GM12801 (cell line): Measurements from ENCODE around the gene DPYD.

Experiments
- CTCF ChIP-seq: IDR thresholded peaks from one replicate; pipeline ENCODE4 v1.5.1; 2011; ENCODE audit warnings: control low read depth; ENCODE audit not compliant: insufficient read length; ENCODE audit errors: extremely low read depth

Gene DPYD

GRCh38 chr1:97816927-97817326 is 103.9 kb downstream of the DPYD start:
- no peak for TF ChIP-seq CTCF

- TF ChIP-seq CTCF: no peak
Observed at GRCh38 chr1:97814804-97815203, 106.0 kb downstream of the DPYD start.

- no peak for TF ChIP-seq CTCF
Observed at GRCh38 chr1:97814121-97814520, 106.7 kb downstream of the DPYD start.

GRCh38 chr1:97812076-97812475 is 108.8 kb downstream of the DPYD start:
- no peak for TF ChIP-seq CTCF

GRCh38 chr1:97806996-97807520 is 113.8 kb downstream of the DPYD start:
- no peak for TF ChIP-seq CTCF

GRCh38 chr1:97806326-97806725 is 114.5 kb downstream of the DPYD start:
- no peak for TF ChIP-seq CTCF

- no peak for TF ChIP-seq CTCF
Observed at GRCh38 chr1:97805093-97805492, 115.7 kb downstream of the DPYD start.

GRCh38 chr1:97803026-97803425 is 117.8 kb downstream of the DPYD start:
- no peak for TF ChIP-seq CTCF
